ENCODE data around the gene GMPS.

GRCh38 chr3:155846119-155846518 lies 24.3 kb upstream of the GMPS start:
- TF ChIP-seq CTCF (IDR thresholded peaks at IDR 0.05) (no peak), POLR2A (IDR thresholded peaks at IDR 0.05) (no peak)
